ENCODE measurements around the gene RNF111. TPM values are rescaled to one million over a fixed set of nuclear protein-coding genes. Genes with fewer than 3 reads are reported as not detected.

RNF111 gene
- total and polyA plus RNA-seq, 2 of the 13 experiments (the other 11 are each of a cell fraction or from before 2014, with no cell fraction given): 12.1 to 23.1 TPM

DNA sequence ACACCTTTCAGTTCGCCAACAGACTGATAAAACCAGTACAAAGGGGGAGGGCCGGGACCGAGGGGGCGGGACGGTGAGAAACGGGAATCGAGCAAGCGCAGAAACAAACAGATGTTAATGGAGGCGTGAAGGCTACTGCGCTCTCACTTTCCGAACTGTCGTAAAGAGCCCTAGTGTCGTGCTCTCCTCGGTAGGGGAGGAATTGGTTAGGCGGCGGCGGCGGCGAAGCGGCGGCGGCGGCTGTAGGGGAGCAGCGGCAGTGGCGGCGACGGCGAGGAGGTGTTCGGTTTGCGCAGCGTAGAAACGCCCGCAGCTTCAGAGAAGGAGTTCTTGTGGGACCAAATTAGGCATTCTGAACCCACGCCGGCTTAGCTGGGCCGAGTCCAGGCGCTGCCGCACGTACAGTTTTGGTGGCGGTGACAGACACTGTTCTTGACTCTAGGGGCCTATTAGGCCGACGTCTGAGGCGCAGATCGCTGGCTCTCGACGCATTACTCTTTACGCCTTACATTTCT lies at the start of gene RNF111 (continued):
- TF ChIP-seq, protein P1, sequence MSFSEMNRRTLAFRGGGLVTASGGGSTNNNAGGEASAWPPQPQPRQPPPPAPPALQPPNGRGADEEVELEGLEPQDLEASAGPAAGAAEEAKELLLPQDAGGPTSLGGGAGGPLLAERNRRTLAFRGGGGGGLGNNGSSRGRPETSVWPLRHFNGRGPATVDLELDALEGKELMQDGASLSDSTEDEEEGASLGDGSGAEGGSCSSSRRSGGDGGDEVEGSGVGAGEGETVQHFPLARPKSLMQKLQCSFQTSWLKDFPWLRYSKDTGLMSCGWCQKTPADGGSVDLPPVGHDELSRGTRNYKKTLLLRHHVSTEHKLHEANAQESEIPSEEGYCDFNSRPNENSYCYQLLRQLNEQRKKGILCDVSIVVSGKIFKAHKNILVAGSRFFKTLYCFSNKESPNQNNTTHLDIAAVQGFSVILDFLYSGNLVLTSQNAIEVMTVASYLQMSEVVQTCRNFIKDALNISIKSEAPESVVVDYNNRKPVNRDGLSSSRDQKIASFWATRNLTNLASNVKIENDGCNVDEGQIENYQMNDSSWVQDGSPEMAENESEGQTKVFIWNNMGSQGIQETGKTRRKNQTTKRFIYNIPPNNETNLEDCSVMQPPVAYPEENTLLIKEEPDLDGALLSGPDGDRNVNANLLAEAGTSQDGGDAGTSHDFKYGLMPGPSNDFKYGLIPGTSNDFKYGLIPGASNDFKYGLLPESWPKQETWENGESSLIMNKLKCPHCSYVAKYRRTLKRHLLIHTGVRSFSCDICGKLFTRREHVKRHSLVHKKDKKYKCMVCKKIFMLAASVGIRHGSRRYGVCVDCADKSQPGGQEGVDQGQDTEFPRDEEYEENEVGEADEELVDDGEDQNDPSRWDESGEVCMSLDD (CRISPR knock-in tag; IDR thresholded peaks at IDR 0.05; ENCODE audit: borderline replicate concordance): no peak
- peak; percentile 50 for TF ChIP-seq ZNF883 (CRISPR knock-in tag; IDR thresholded peaks at IDR 0.05; ENCODE audit: not compliant biosample characterization)
- TF ChIP-seq, protein P2, sequence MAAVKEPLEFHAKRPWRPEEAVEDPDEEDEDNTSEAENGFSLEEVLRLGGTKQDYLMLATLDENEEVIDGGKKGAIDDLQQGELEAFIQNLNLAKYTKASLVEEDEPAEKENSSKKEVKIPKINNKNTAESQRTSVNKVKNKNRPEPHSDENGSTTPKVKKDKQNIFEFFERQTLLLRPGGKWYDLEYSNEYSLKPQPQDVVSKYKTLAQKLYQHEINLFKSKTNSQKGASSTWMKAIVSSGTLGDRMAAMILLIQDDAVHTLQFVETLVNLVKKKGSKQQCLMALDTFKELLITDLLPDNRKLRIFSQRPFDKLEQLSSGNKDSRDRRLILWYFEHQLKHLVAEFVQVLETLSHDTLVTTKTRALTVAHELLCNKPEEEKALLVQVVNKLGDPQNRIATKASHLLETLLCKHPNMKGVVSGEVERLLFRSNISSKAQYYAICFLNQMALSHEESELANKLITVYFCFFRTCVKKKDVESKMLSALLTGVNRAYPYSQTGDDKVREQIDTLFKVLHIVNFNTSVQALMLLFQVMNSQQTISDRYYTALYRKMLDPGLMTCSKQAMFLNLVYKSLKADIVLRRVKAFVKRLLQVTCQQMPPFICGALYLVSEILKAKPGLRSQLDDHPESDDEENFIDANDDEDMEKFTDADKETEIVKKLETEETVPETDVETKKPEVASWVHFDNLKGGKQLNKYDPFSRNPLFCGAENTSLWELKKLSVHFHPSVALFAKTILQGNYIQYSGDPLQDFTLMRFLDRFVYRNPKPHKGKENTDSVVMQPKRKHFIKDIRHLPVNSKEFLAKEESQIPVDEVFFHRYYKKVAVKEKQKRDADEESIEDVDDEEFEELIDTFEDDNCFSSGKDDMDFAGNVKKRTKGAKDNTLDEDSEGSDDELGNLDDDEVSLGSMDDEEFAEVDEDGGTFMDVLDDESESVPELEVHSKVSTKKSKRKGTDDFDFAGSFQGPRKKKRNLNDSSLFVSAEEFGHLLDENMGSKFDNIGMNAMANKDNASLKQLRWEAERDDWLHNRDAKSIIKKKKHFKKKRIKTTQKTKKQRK (IDR thresholded peaks at IDR 0.05; ENCODE audit: low read length): no peak
- TF ChIP-seq KDM2A (CRISPR knock-in tag; IDR thresholded peaks at IDR 0.05; ENCODE audit: borderline replicate concordance, low read depth): peak; percentile 81
- TF ChIP-seq ZBTB20 (CRISPR knock-in tag; IDR thresholded peaks at IDR 0.05; ENCODE audit: borderline replicate concordance, low read depth): no peak
- TF ChIP-seq ZKSCAN1 (IDR thresholded peaks at IDR 0.05; ENCODE audit: low read length): no peak
- TF ChIP-seq ZFP36 (IDR thresholded peaks at IDR 0.05; ENCODE audit: borderline replicate concordance, low read depth, low read length, partially characterized antibody): no peak
- TF ChIP-seq ZSCAN21 (CRISPR knock-in tag; IDR thresholded peaks at IDR 0.05; ENCODE audit: borderline replicate concordance): no peak
- TF ChIP-seq ZNF777 (CRISPR knock-in tag; IDR thresholded peaks at IDR 0.05): peak; percentile 34; the same call in 1 of the 2 replicates
- TF ChIP-seq, protein P3, sequence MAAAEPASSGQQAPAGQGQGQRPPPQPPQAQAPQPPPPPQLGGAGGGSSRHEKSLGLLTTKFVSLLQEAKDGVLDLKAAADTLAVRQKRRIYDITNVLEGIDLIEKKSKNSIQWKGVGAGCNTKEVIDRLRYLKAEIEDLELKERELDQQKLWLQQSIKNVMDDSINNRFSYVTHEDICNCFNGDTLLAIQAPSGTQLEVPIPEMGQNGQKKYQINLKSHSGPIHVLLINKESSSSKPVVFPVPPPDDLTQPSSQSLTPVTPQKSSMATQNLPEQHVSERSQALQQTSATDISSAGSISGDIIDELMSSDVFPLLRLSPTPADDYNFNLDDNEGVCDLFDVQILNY (CRISPR knock-in tag; conservative IDR thresholded peaks at IDR 0.05): no peak
- TF ChIP-seq ZNF737 (CRISPR knock-in tag; IDR thresholded peaks at IDR 0.05; ENCODE audit: borderline replicate concordance): peak; percentile 83; the same call in 1 of the 2 replicates
- TF ChIP-seq, protein P4, sequence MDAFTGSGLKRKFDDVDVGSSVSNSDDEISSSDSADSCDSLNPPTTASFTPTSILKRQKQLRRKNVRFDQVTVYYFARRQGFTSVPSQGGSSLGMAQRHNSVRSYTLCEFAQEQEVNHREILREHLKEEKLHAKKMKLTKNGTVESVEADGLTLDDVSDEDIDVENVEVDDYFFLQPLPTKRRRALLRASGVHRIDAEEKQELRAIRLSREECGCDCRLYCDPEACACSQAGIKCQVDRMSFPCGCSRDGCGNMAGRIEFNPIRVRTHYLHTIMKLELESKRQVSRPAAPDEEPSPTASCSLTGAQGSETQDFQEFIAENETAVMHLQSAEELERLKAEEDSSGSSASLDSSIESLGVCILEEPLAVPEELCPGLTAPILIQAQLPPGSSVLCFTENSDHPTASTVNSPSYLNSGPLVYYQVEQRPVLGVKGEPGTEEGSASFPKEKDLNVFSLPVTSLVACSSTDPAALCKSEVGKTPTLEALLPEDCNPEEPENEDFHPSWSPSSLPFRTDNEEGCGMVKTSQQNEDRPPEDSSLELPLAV (CRISPR knock-in tag; conservative IDR thresholded peaks at IDR 0.05; ENCODE audit: low read depth): no peak
- TF ChIP-seq GFI1 (CRISPR knock-in tag; IDR thresholded peaks at IDR 0.05; ENCODE audit: borderline replicate concordance): no peak
- TF ChIP-seq, protein P5, sequence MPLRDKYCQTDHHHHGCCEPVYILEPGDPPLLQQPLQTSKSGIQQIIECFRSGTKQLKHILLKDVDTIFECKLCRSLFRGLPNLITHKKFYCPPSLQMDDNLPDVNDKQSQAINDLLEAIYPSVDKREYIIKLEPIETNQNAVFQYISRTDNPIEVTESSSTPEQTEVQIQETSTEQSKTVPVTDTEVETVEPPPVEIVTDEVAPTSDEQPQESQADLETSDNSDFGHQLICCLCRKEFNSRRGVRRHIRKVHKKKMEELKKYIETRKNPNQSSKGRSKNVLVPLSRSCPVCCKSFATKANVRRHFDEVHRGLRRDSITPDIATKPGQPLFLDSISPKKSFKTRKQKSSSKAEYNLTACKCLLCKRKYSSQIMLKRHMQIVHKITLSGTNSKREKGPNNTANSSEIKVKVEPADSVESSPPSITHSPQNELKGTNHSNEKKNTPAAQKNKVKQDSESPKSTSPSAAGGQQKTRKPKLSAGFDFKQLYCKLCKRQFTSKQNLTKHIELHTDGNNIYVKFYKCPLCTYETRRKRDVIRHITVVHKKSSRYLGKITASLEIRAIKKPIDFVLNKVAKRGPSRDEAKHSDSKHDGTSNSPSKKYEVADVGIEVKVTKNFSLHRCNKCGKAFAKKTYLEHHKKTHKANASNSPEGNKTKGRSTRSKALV (CRISPR knock-in tag; IDR thresholded peaks at IDR 0.05): no peak
- TF ChIP-seq SAP130 (CRISPR knock-in tag; IDR thresholded peaks at IDR 0.05; ENCODE audit: low read depth): peak; percentile 42
- TF ChIP-seq, protein P6, sequence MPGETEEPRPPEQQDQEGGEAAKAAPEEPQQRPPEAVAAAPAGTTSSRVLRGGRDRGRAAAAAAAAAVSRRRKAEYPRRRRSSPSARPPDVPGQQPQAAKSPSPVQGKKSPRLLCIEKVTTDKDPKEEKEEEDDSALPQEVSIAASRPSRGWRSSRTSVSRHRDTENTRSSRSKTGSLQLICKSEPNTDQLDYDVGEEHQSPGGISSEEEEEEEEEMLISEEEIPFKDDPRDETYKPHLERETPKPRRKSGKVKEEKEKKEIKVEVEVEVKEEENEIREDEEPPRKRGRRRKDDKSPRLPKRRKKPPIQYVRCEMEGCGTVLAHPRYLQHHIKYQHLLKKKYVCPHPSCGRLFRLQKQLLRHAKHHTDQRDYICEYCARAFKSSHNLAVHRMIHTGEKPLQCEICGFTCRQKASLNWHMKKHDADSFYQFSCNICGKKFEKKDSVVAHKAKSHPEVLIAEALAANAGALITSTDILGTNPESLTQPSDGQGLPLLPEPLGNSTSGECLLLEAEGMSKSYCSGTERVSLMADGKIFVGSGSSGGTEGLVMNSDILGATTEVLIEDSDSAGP (CRISPR knock-in tag; IDR thresholded peaks at IDR 0.05; ENCODE audit: borderline replicate concordance): no peak; the same call in 1 of the 2 replicates
